ENCODE measurements around the gene MTFP1. TPM values are rescaled to one million over a fixed set of nuclear protein-coding genes. Genes with fewer than 3 reads are reported as not detected.

The MTFP1 gene
- total RNA-seq, 1 experiment from 2014 or later, result 18.5 TPM

- Histone ChIP-seq H2AFZ (no peak overlapping the region), H4K20me1 (ENCODE audit: insufficient read depth) (no peaks in the 10 kb centered on the region), H3K4me1 (replicated peaks; ENCODE audit: insufficient read depth) (peaks cover 33% of the 10 kb centered on the region), H3K9me3 (ENCODE audit: insufficient read depth, low read depth) (no peaks in the 10 kb centered on the region), H3F3A (ENCODE audit: insufficient read depth, low read depth) (peaks cover 50% of the 10 kb centered on the region), H3K27ac (no peak overlapping the region), H3K36me3 (ENCODE audit: low read depth) (peaks cover 24% of the 10 kb centered on the region), H3K79me2 (ENCODE audit: low read depth) (peaks cover 48% of the 10 kb centered on the region; the same call in 1 of the 2 replicates), H3K4me3 (no peak overlapping the region), H3K27me3 (ENCODE audit: insufficient read depth, low read depth) (no peaks in the 10 kb centered on the region), H3K9me2 (ENCODE audit: insufficient read depth) (no peaks in the 10 kb centered on the region), H3K4me2 (no peak overlapping the region)
- TF ChIP-seq CTCF (conservative IDR thresholded peaks at IDR 0.05), result no peak
- TF ChIP-seq EZH2 (IDR thresholded peaks at IDR 0.05; ENCODE audit: low read depth), result no peak
- BruUV-seq (replicated peaks), result no TSS peak
- intact Hi-C loops (cut with micrococcal nuclease; ENCODE audit: unreplicated experiment), result no loop called here
- POLR2A ChIA-PET (ENCODE audit: unreplicated experiment), result interaction anchor here (0.8 kb wide), 1 partner anchor 869 kb away, joined by 4 read pairs; no protein-coding TSS in a partner anchor
- DNase-seq, result no peak
- CTCF ChIA-PET, result interaction anchor here (0.6 kb wide), 1 partner anchor 79 kb away, joined by 3 read pairs; the partner anchor contains the start of gene TBC1D10A
Observed at GRCh38 chr22:30405731-30406130, 19.8 kb upstream of the MTFP1 start.

- no peaks in the 10 kb centered on the region for H4K20me1 ChIP-seq (ENCODE audit: insufficient read depth)
- H3K27me3 ChIP-seq (ENCODE audit: insufficient read depth, low read depth), result no peaks in the 10 kb centered on the region
- peaks cover 33% of the 10 kb centered on the region for H3K4me1 ChIP-seq (replicated peaks; ENCODE audit: insufficient read depth)
- peaks cover 56% of the 10 kb centered on the region for H3F3A ChIP-seq (ENCODE audit: insufficient read depth, low read depth)
- peaks cover 48% of the 10 kb centered on the region; the same call in 1 of the 2 replicates for H3K79me2 ChIP-seq (ENCODE audit: low read depth)
- no peak overlapping the region for H3K27ac ChIP-seq
- BruUV-seq (replicated peaks), result no TSS peak
- H3K4me2 ChIP-seq, result no peak overlapping the region
- H2AFZ ChIP-seq, result no peak overlapping the region
- no peak overlapping the region for H3K4me3 ChIP-seq
- no peak for DNase-seq
- H3K9me3 ChIP-seq (ENCODE audit: insufficient read depth, low read depth), result no peaks in the 10 kb centered on the region
- no peak for TF ChIP-seq CTCF (conservative IDR thresholded peaks at IDR 0.05)
- TF ChIP-seq EZH2 (IDR thresholded peaks at IDR 0.05; ENCODE audit: low read depth), result no peak
- intact Hi-C loops (cut with micrococcal nuclease; ENCODE audit: unreplicated experiment), result no loop called here
- CTCF ChIA-PET, result no interaction called here
- peaks cover 30% of the 10 kb centered on the region for H3K36me3 ChIP-seq (ENCODE audit: low read depth)
- POLR2A ChIA-PET (ENCODE audit: unreplicated experiment), result interaction anchor here (0.8 kb wide), 1 partner anchor 868 kb away, joined by 4 read pairs; no protein-coding TSS in a partner anchor
- no peaks in the 10 kb centered on the region for H3K9me2 ChIP-seq (ENCODE audit: insufficient read depth)
Observed at GRCh38 chr22:30406400-30406799, 19.2 kb upstream of the MTFP1 start.

- peak; percentile 72 to 94 for DNase-seq
- H4K20me1 ChIP-seq (ENCODE audit: insufficient read depth), result no peaks in the 10 kb centered on the region
- H3K9me2 ChIP-seq (ENCODE audit: insufficient read depth), result no peaks in the 10 kb centered on the region
- H3K4me1 ChIP-seq (replicated peaks; ENCODE audit: insufficient read depth), result peaks cover 33% of the 10 kb centered on the region
- no peaks in the 10 kb centered on the region for H3K27me3 ChIP-seq (ENCODE audit: insufficient read depth, low read depth)
- peaks cover 42% of the 10 kb centered on the region for H3K36me3 ChIP-seq (ENCODE audit: low read depth)
- intact Hi-C loops (cut with micrococcal nuclease; ENCODE audit: unreplicated experiment), result loop anchor here (2.0 kb wide), 1 partner anchor 14 kb away; no protein-coding TSS in a partner anchor
- H2AFZ ChIP-seq, result no peak overlapping the region
- CTCF ChIA-PET, result interaction anchor here (1.9 kb wide), 1 partner anchor 16 kb away, joined by 5 read pairs; no protein-coding TSS in a partner anchor
- H3K4me2 ChIP-seq, result peak overlapping the region; percentile 71
- POLR2A ChIA-PET (ENCODE audit: unreplicated experiment), result interaction anchor here (0.5 to 1.9 kb wide), 6 partner anchors 12 to 97 kb away, joined by 3 to 11 read pairs (median 7); partner anchors contain the start of gene SEC14L2
- no peaks in the 10 kb centered on the region for H3K9me3 ChIP-seq (ENCODE audit: insufficient read depth, low read depth)
- TF ChIP-seq EZH2 (IDR thresholded peaks at IDR 0.05; ENCODE audit: low read depth) (no peak), CTCF (conservative IDR thresholded peaks at IDR 0.05) (no peak)
- no peak overlapping the region for H3K4me3 ChIP-seq
- BruUV-seq (replicated peaks), result no TSS peak
- H3K27ac ChIP-seq, result peak overlapping the region; percentile 73
- peaks cover 60% of the 10 kb centered on the region for H3F3A ChIP-seq (ENCODE audit: insufficient read depth, low read depth)
- peaks cover 32% of the 10 kb centered on the region; the same call in 1 of the 2 replicates for H3K79me2 ChIP-seq (ENCODE audit: low read depth)
Observed at GRCh38 chr22:30408388-30409102, 17.0 kb upstream of the MTFP1 start.
